Mesenchymal stem cell (in vitro differentiated cells and primary cell): ENCODE measurements around the gene HOGA1.
"Not testable (repeated sequence)": the region's sequence is repeated elsewhere in the genome, so short reads cannot be mapped to it uniquely, and the experiment has no call there.

ENCODE experiments used
- DNase-seq: peaks from one replicate; pipeline ENCODE4 v3.0.0-alpha.2; 2013
- H2AFZ ChIP-seq: one replicate; pipeline ENCODE4 v1.6.1; 2013; ENCODE audit warnings: low read depth, mild to moderate bottlenecking, control low read depth, inconsistent platforms, low read length, moderate library complexity
- H2AK5ac ChIP-seq: 2 replicates; pipeline ENCODE4 v1.6.1; 2013; ENCODE audit warnings: low read length, moderate library complexity, mild to moderate bottlenecking, inconsistent platforms; ENCODE audit not compliant: severe bottlenecking
- H2BK120ac ChIP-seq: one replicate; pipeline ENCODE4 v1.6.1; 2013; ENCODE audit warnings: low read depth, mild to moderate bottlenecking, inconsistent platforms, low read length, moderate library complexity
- H2BK12ac ChIP-seq, 2 experiments: one replicate each; pipeline ENCODE4 v1.6.1; 2013; ENCODE audit warnings: inconsistent platforms in 2 of 2, low read length in 2 of 2, mild to moderate bottlenecking in 2 of 2, moderate library complexity in 2 of 2, control low read depth in 1 of 2
- H2BK15ac ChIP-seq: one replicate; pipeline ENCODE4 v1.6.1; 2013; ENCODE audit warnings: mild to moderate bottlenecking, low read depth, inconsistent platforms; ENCODE audit not compliant: poor library complexity, severe bottlenecking
- H2BK5ac ChIP-seq: 2 replicates; pipeline ENCODE4 v1.6.1; 2013; ENCODE audit warnings: low read depth, mild to moderate bottlenecking, low read length, control low read depth, inconsistent platforms; ENCODE audit not compliant: poor library complexity, severe bottlenecking
- H3K14ac ChIP-seq, 2 experiments: one replicate each; pipeline ENCODE4 v1.6.1; 2013; ENCODE audit warnings: inconsistent platforms in 2 of 2, low read length in 2 of 2, control low read depth in 1 of 2, mild to moderate bottlenecking in 1 of 2, moderate library complexity in 1 of 2
- H3K18ac ChIP-seq, 2 experiments: one replicate each; pipeline ENCODE4 v1.6.1; 2013; ENCODE audit warnings: inconsistent platforms in 2 of 2, low read length in 2 of 2, control low read depth in 1 of 2, low read depth in 1 of 2, mild to moderate bottlenecking in 1 of 2
- H3K23ac ChIP-seq, 2 experiments: one replicate each; pipeline ENCODE4 v1.6.1; 2013; ENCODE audit warnings: inconsistent platforms in 2 of 2, low read length in 2 of 2, mild to moderate bottlenecking in 2 of 2, moderate library complexity in 2 of 2, control low read depth in 1 of 2
- H3K27ac ChIP-seq: 2 replicates; pipeline ENCODE4 v1.5.1; 2013; ENCODE audit warnings: mild to moderate bottlenecking, moderate library complexity, low read length, control low read depth, inconsistent platforms; ENCODE audit not compliant: poor library complexity, severe bottlenecking
- H3K27me3 ChIP-seq, 2 experiments: 2 replicates each; pipeline versions ENCODE4 v1.6.1 to v1.7.0; 2013; ENCODE audit warnings: low read length in 2 of 2, mild to moderate bottlenecking in 2 of 2, moderate library complexity in 2 of 2, control low read depth in 1 of 2, inconsistent platforms in 1 of 2; ENCODE audit not compliant: control insufficient read depth in 1 of 2, insufficient read depth in 1 of 2
- H3K36me3 ChIP-seq, 2 experiments: 2 replicates each; pipeline versions ENCODE4 v1.6.1 to v1.7.0; 2013; ENCODE audit warnings: low read length in 2 of 2, control low read depth in 1 of 2, inconsistent platforms in 1 of 2, low read depth in 1 of 2, mild to moderate bottlenecking in 1 of 2; ENCODE audit not compliant: insufficient read depth in 2 of 2, control insufficient read depth in 1 of 2
- H3K4ac ChIP-seq, 2 experiments: one replicate each; pipeline ENCODE4 v1.6.1; 2013; ENCODE audit warnings: inconsistent platforms in 2 of 2, low read length in 2 of 2, mild to moderate bottlenecking in 2 of 2, moderate library complexity in 2 of 2, control low read depth in 1 of 2, low read depth in 1 of 2
- H3K4me1 ChIP-seq: 2 replicates; pipeline ENCODE4 v1.6.1; 2013; ENCODE audit warnings: low read depth, low read length, control low read depth; ENCODE audit not compliant: control insufficient read depth, insufficient read depth
- H3K4me2 ChIP-seq: 2 replicates; pipeline ENCODE4 v1.6.1; 2013; ENCODE audit warnings: low read length, mild to moderate bottlenecking, inconsistent platforms; ENCODE audit not compliant: poor library complexity, severe bottlenecking
- H3K4me3 ChIP-seq, 2 experiments: 2 replicates each; pipeline versions ENCODE4 v1.5.1 to v1.7.0; 2013; ENCODE audit warnings: low read length in 2 of 2, mild to moderate bottlenecking in 2 of 2, control low read depth in 1 of 2, low read depth in 1 of 2; ENCODE audit not compliant: insufficient read depth in 1 of 2
- H3K79me1 ChIP-seq: replicated peaks from 2 replicates; pipeline ENCODE4 v1.6.1; 2013; ENCODE audit warnings: mild to moderate bottlenecking, control low read depth, low read length, inconsistent platforms; ENCODE audit not compliant: poor library complexity, severe bottlenecking
- H3K9ac ChIP-seq: 2 replicates; pipeline ENCODE4 v1.7.0; 2013; ENCODE audit warnings: mild to moderate bottlenecking, low read length, moderate library complexity
- H3K9me3 ChIP-seq: 2 replicates; pipeline ENCODE4 v1.7.0; 2013; ENCODE audit warnings: mild to moderate bottlenecking, low read length; ENCODE audit not compliant: control insufficient read depth
- H4K8ac ChIP-seq: one replicate; pipeline ENCODE4 v1.6.1; 2013; ENCODE audit warnings: inconsistent platforms, mild to moderate bottlenecking, low read length, moderate library complexity
- H4K91ac ChIP-seq: one replicate; pipeline ENCODE4 v1.6.1; 2013; ENCODE audit warnings: mild to moderate bottlenecking, low read length, inconsistent platforms
- WGBS: methylation state at CpG from one replicate; pipeline ENCODE4 v1.1.7; 2013; ENCODE audit warnings: mixed read lengths; 5-methylcytosine and 5-hydroxymethylcytosine counted together

The HOGA1 gene

GRCh38 chr10:97642471-97643159 is 58.4 kb downstream of the HOGA1 start:
- not testable (repeated sequence) for H2BK5ac ChIP-seq, H2AFZ ChIP-seq, H3K14ac ChIP-seq

GRCh38 chr10:97643441-97643985 is 59.3 kb downstream of the HOGA1 start:
- H3K9ac ChIP-seq = peak overlapping the region; percentile 1
- H3K4me1 ChIP-seq = peaks cover 5% of the 10 kb centered on the region
- no peak overlapping the region for H2AFZ ChIP-seq
- no peak overlapping the region for H3K23ac ChIP-seq
- WGBS = 100% methylated on average over 3 of the region's 4 CpGs
- no peak overlapping the region for H4K8ac ChIP-seq
- H3K9me3 ChIP-seq = no peaks in the 10 kb centered on the region
- H3K4me3 ChIP-seq = peak overlapping the region in 1 of 2 experiments; percentile 95
- no peak overlapping the region for H3K18ac ChIP-seq
- H2AK5ac ChIP-seq = no peak overlapping the region
- no peak overlapping the region for H2BK15ac ChIP-seq
- H2BK120ac ChIP-seq = no peak overlapping the region
- no peak overlapping the region for H3K4me2 ChIP-seq
- no peak overlapping the region for H3K4ac ChIP-seq
- no peak overlapping the region for H4K91ac ChIP-seq
- no peak overlapping the region for H2BK12ac ChIP-seq
- H2BK5ac ChIP-seq = no peak overlapping the region
- H3K14ac ChIP-seq = no peak overlapping the region
- no peak overlapping the region for H3K27ac ChIP-seq
- H3K27me3 ChIP-seq = no peaks in the 10 kb centered on the region
- H3K79me1 ChIP-seq = peaks cover 10% of the 10 kb centered on the region
- H3K36me3 ChIP-seq = peaks cover 8 to 37% of the 10 kb centered on the region in 2 experiments
- no peak for DNase-seq

More at GRCh38 chr10:97642471-97643159, 58.4 kb downstream of the HOGA1 start:
- WGBS = 97% methylated on average over 13 of the region's 13 CpGs
- not testable (repeated sequence) for H2BK120ac ChIP-seq, H4K8ac ChIP-seq, H2BK12ac ChIP-seq, H4K91ac ChIP-seq, H2AK5ac ChIP-seq, H3K27ac ChIP-seq, H3K9me3 ChIP-seq, H3K4me1 ChIP-seq, H3K18ac ChIP-seq, H3K27me3 ChIP-seq, H3K23ac ChIP-seq, H3K4ac ChIP-seq, H3K4me2 ChIP-seq, H2BK15ac ChIP-seq, DNase-seq
- Histone ChIP-seq H3K36me3 (peaks cover 8 to 34% of the 10 kb centered on the region in 2 experiments), H3K79me1 (peaks cover 10% of the 10 kb centered on the region), H3K9ac (peak overlapping the region; percentile 98), H3K4me3 (peak overlapping the region in 1 of 2 experiments; percentile 95)

GRCh38 chr10:97644936-97645335 is 60.7 kb downstream of the HOGA1 start:
- no peak overlapping the region for H2BK12ac ChIP-seq
- no peak overlapping the region for H3K4me3 ChIP-seq
- H4K8ac ChIP-seq = no peak overlapping the region
- no peaks in the 10 kb centered on the region for H3K9me3 ChIP-seq
- no peak overlapping the region for H3K23ac ChIP-seq
- H2BK120ac ChIP-seq = no peak overlapping the region
- no peak overlapping the region for H3K4me2 ChIP-seq
- no peak overlapping the region for H2BK5ac ChIP-seq
- WGBS = 95% methylated on average over 4 of the region's 4 CpGs
- no peak for DNase-seq
- no peak overlapping the region for H2AFZ ChIP-seq
- H2BK15ac ChIP-seq = no peak overlapping the region
- no peak overlapping the region for H3K18ac ChIP-seq
- no peak overlapping the region for H3K4ac ChIP-seq
- H2AK5ac ChIP-seq = no peak overlapping the region
- H3K79me1 ChIP-seq = peaks cover 10% of the 10 kb centered on the region
- no peak overlapping the region for H3K27ac ChIP-seq
- no peak overlapping the region for H3K14ac ChIP-seq
- H3K9ac ChIP-seq = peak overlapping the region; percentile 34
- H3K4me1 ChIP-seq = peaks cover 7% of the 10 kb centered on the region
- H4K91ac ChIP-seq = no peak overlapping the region
- H3K27me3 ChIP-seq = no peaks in the 10 kb centered on the region
- peaks cover 8 to 38% of the 10 kb centered on the region in 2 experiments for H3K36me3 ChIP-seq

GRCh38 chr10:97647556-97647955 is 63.4 kb downstream of the HOGA1 start:
- WGBS = 90% methylated on average over 1 of the region's 1 CpG
- H3K9me3 ChIP-seq = no peaks in the 10 kb centered on the region
- DNase-seq = peak; percentile 53

More at GRCh38 chr10:97647556-97647955, 63.4 kb downstream of the HOGA1 start:
- Histone ChIP-seq H3K9ac (peak overlapping the region; percentile 33), H3K36me3 (peaks cover 16 to 59% of the 10 kb centered on the region in 2 experiments), H3K14ac (no peak overlapping the region), H4K8ac (no peak overlapping the region), H3K4ac (no peak overlapping the region), H2BK12ac (no peak overlapping the region), H4K91ac (no peak overlapping the region), H3K27ac (no peak overlapping the region), H3K18ac (no peak overlapping the region), H3K79me1 (peaks cover 11% of the 10 kb centered on the region), H3K4me3 (peak overlapping the region in 1 of 2 experiments; percentile 5), H2AFZ (no peak overlapping the region), H2BK120ac (no peak overlapping the region), H3K27me3 (no peaks in the 10 kb centered on the region), H3K23ac (no peak overlapping the region), H2AK5ac (no peak overlapping the region), H2BK5ac (no peak overlapping the region), H3K4me1 (peaks cover 8% of the 10 kb centered on the region), H2BK15ac (no peak overlapping the region), H3K4me2 (no peak overlapping the region)
